SK-N-MC (cell line): ENCODE data around the gene OR1F1.

Source experiments
- EZH2 ChIP-seq: fragments of 200-600 bp; sonication (generic); IDR thresholded peaks from one replicate; pipeline ENCODE4 v1.6.1; 2017; ENCODE audit warnings: antibody characterized with exemption
- POLR2AphosphoS5 ChIP-seq: IDR thresholded peaks from 2 replicates; pipeline ENCODE4 v1.6.1; 2012; ENCODE audit warnings: mild to moderate bottlenecking, low read depth, low read length, borderline replicate concordance

GRCh38 chr16:3152027-3152276, 36.1 kb upstream of the OR1F1 start:
- TF ChIP-seq EZH2 = no peak
- TF ChIP-seq POLR2AphosphoS5 = no peak
